Right renal pelvis (tissue), 4 donors: Measurements from ENCODE around the gene HS3ST4. TPM values are rescaled to one million over a fixed set of nuclear protein-coding genes. Genes with fewer than 3 reads are reported as not detected.
A peak's percentile ranks its signal among the peaks of the same experiment; 100 is the strongest.

ENCODE experiments used
- DNase-seq, 4 donors: peaks; one replicate each; pipeline ENCODE4 v3.0.0-alpha.2; 2013; ENCODE audit warnings: low read depth in 4 of 4, low spot score in 3 of 4, missing footprints in 1 of 4
- polyA plus RNA-seq, 4 donors: library from polyadenylated mRNA; unstranded; fragments of 120-200 nt; gene quantifications; one replicate each; pipeline ENCODE4 v1.2.1, GENCODE V29; 2013; ENCODE audit not compliant: insufficient read length in 4 of 4

Gene HS3ST4
- under 1 TPM; 0.37 to 0.90 (median 0.58) TPM for polyA plus RNA-seq

DNA sequence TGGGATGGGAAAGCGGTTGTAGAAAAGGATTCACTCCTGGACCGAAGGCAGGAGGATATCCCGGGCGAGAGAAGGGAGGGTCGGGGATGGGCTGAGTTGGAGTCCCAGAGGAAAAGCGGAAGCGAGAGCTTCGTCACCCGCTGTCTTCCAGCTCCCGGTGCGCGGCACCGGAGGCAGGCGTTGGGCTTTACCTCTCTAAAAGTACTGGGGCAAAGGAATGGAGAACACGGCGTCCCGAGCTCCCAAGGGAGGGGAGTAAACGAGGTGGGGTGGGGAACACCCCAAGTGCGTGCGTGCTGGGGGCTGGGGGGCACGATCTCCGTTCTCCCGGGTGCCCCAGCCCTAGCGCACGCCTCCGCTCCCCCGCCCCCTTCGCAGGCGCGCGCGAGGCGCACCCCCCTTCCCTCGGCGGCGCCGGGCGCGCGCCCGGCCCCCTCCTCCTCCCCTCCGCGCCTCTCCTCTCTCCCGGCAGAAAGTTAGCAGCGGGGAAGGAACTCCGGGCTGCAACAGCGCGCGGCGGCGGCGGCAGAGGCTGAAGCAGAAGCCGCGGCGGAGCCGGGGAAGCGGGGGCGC, at the start of gene HS3ST4:
Gene HS3ST4, plus strand, starts transcription at position 441 of the 573 bp plus-strand sequence.
- DNase-seq: peak in 1 of 4 donors; percentile 20

DNA sequence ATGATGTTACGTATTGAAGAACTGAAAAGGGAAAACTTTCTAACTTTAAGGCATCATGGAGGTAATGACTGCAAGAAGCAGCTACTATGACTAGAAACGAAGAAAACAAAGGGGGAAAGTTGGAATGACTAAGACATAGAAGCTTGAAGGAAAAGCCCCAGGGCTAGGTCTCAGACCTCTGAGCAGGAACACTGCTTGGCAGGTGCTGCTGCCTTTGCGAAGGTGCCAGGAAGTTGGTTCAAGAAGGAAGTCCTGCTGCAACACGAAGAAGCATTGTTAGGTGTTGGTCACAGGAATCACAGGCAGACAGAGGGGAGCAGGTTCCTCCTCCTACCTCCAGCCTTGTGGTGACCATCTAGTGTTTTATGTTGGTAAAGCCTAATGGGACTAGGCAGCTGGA, 48.1 kb upstream of the HS3ST4 start:
- no peak for DNase-seq

DNA sequence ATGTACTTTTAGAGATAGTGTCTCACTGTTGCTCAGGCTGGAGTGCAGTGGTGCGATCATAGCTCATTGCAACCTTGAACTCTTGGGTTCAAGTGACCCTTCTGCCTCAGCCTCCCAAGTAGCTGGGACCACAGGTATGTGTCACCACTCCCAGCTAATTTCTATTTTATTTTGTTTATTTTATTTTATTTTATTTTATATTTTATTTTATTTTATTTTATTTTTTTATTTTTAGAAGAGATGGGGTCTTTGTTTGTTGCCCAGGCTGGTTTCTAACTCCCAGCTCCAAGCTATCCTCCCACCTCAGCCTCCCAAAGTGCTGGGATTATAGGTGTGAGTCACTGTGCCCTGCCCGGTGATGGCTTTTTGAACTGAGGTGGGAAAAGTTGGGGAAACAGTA, 35.1 kb upstream of the HS3ST4 start:
- no peak for DNase-seq

DNA sequence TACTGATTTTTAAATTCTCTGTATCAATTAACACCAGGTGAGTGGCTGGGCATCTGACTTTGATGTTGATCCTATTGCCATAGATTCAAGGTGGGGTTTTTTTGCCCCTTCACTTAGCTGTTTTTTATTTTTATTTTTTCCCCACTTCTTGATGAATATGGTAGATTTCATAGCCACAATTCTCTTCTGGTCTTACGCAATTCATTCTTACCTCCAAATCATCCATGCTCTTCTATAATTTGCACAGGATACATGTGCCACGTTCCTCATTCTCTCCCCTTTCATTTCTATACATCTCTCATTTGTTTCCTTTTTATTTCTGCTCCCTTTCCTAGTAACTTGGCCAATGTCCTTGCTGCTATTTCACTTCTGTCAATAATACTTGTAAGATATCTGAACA, 14.9 kb upstream of the HS3ST4 start:
- no peak for DNase-seq

DNA sequence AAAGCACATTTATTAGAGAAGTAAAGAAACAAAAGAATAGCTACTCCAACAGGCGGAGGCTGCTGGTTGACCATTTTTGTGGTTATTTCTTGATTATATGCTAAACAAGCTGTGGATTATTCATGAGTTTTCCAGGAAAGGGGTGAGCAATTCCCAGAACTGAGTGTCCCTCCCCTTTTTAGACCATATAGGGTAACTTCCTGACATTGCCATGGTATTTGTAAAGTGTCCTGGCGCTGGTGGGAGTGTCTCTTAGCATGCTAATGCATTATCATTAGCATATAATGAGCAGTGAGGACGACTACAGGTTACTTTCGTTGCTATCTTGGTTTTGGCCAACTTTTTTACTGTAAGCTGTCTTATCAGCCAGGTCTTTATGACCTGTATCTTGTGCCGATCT, 12.2 kb upstream of the HS3ST4 start:
- DNase-seq: no peak

DNA sequence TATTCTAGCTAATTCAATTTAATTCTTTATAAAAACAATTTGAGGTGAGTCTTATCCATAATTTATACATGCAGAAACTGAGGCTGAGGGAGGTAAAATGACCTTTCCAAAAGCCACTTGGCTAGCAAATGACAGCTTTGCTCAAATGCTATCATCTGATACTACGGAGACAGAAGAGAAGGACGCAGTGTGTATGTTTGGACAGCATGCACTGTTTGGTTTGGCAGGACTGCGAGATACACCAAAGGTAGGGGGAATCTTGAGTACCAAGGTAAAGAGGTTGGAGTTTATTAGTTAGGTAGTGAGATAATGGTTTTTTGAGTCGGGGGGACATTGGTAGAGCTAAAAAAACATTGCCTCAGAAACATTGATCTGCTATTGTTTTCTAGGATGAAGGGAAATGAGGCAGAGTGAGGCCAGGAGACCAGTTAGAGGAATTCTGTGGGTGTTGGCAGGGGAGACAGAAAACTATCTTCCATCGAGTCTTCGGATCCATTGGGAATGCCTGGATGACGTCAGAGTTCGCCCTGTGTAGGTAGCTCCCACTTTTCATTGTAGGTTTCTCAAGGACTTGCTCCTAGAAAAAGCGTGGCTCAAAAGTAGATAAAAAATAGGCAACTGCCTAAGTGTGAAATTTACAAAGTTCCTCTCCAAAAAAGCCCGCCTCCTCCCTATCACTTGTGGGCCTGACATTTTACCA, 2.5 kb upstream of the HS3ST4 start:
- no peak for DNase-seq

GRCh38 chr16:25690552-25691143, 1.1 kb upstream of the HS3ST4 start:
- no peak for DNase-seq

DNA sequence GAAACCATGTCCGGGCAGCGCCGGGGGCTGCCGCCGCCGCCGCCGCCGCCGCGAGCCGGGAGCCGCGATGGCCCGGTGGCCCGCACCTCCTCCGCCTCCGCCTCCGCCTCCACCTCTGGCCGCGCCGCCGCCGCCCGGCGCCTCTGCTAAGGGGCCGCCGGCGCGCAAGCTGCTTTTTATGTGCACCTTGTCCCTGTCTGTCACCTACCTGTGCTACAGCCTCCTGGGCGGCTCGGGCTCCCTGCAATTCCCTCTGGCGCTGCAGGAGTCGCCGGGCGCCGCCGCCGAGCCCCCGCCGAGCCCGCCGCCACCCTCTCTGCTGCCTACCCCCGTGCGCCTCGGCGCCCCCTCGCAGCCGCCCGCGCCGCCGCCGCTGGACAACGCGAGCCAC, 587 bp downstream of the HS3ST4 start:
- no peak for DNase-seq

- no peak for DNase-seq
Observed at GRCh38 chr16:25692742-25693508, 1.2 kb downstream of the HS3ST4 start.

DNA sequence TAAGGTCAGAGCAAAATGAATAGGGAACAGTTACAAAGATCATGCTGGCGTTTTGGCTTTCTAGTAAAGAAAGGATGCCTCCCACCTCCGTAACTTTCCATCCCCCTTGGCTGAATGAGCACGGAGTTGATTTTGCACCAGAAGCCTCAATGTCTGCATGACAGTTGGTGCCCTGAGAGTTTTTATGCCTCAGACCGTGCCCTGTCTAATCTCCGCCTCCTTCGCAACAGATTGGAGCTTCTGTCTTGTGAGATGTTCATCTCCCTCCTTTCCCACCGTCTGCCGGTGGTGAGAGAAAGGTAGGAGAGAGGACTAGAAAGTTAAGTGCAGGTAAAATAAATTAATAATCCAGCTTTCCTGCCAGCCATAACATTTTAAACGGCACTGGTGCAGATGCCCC, 1.9 kb downstream of the HS3ST4 start:
- DNase-seq: no peak

DNA sequence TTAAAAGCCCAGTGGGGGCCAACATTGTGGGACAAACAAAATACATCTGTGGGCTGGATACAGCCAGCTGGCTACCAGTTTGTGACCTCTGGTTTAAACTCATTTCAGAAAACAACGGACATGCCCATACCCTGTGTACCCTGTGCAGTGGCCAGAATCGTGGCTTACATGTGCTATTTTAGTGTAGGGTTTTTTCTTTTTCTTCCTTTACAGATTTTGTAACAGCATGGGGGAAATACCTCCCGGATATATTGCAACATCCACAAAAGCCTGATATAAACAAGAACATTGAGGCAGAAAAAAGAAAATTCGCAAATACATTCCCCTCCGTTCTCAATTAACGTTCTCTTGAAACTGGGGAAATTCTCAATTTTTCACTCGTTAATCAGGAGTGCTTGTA, 7.3 kb downstream of the HS3ST4 start:
- DNase-seq: no peak

DNA sequence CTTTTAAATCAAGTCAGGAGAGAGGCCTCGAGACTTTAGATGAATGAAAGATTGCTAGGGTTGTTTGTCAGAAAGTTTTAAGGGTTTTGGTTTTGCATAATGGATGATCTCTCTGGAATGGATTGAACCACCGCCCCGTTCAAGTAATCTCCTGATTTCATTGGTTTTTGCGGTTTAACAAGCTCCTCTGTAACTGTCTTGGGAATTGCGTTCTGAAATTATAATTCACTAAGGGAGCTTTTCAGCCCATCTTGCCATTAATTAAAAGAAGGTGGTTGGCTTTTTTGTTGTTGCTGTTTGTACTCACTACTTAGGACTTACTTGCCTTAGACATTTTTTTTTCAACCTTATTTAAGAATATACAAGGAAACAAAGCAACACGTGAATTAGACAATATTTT, 8.8 kb downstream of the HS3ST4 start:
- no peak for DNase-seq

DNA sequence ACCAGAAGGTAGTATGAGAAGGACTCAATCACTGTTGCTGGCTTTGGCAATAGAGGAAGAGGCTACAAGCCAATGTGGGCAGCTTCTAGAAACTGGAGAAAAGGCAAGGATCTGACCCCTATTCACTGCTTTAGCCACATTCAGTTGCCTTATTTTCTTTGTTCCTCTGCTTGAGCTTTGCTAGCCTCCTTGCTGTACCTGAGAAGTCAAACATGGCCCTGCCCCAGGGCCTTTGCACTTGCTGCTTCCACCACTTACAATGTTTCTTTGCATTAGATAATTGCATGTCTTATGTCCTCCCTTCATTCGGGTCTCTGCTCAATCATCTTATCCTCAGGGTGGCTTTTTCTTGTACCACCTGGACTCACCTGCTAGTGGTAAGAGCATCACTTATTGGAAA, 15.8 kb downstream of the HS3ST4 start:
- DNase-seq: no peak

DNA sequence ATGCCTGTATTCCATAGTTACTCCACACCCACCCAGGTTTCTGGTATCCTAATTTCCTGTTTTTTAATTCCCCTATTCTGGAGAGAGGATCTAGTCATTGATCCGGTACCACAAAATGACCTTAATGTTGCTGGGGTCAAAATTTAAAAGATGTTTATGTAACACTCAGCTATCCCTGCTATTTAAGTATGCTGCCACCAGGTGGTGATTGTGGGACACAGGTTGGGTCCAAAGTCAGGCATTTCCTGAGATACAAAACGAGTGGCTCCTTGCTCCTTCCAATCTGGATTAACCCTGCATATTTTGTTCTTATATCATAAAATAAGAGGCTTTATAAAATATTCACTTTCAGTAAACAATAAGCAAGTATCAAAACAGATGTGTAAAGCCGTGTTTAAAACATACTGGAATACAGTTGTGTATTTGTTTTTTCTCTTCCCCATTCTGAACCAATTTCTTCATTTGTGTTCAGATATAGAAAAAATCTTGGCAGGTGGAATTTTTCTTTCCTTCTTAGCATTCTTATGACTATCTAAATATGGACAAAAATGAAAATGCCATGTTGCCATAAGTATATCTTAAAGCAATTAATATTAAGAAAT, 16.3 kb downstream of the HS3ST4 start:
- DNase-seq: no peak

GRCh38 chr16:25709213-25709612, 17.5 kb downstream of the HS3ST4 start:
- no peak for DNase-seq

DNA sequence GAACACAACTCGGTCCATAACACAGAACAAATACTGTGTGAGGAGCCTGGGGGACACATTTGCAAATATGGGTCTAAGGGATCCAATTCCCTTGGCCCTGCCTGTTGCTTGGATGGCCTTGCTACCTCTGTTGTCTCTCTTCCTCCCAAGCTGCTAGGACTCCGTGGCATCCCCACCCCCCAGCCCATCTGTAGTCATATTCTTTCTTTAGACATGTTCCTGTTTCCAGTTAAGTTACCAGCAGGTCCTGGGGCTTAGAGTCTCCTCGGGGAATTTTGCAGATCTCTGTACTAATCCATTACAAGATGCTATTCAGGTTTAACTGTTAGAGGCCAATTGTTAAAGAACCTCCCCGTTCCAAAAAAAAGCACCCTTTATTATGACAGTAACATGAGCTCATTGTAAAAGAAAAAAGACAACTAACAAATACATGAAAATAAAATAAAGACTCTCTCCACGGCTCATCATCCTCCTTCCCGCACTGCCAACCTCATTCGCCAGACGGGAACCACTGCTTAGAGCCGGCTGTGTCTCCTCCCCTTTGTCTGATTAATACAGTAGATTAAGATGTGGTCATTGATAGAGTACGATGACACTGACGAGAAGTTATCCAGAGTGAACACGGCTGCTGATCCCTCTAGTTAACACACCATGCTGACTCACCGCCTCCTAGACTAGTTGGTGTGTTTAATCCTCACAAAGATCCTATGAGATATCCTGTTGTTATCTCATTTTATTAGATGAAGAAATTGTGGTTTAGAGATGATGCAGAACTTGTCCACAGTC, 22.2 kb downstream of the HS3ST4 start:
- DNase-seq: no peak

DNA sequence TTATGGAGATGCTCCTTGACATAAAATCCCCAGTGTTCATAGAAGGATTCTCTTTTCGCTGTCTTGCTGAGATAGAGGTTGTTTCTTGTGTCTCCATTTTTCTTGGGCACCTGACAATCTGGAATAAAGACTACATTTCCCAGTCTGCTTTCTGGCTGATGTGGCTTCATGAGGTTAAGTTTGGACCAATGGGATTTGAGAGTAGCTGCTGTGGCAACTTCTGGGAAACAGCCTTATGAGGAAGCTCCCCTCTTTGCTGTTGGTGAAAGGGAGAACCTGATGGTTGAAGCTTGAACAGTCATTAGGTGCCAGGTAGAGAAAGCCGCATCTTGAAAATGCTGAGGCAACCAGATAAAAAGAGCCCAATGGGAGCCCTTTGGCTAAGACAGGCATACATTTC, 24.4 kb downstream of the HS3ST4 start:
- no peak for DNase-seq

GRCh38 chr16:25721439-25721838, 29.7 kb downstream of the HS3ST4 start:
- no peak for DNase-seq

DNA sequence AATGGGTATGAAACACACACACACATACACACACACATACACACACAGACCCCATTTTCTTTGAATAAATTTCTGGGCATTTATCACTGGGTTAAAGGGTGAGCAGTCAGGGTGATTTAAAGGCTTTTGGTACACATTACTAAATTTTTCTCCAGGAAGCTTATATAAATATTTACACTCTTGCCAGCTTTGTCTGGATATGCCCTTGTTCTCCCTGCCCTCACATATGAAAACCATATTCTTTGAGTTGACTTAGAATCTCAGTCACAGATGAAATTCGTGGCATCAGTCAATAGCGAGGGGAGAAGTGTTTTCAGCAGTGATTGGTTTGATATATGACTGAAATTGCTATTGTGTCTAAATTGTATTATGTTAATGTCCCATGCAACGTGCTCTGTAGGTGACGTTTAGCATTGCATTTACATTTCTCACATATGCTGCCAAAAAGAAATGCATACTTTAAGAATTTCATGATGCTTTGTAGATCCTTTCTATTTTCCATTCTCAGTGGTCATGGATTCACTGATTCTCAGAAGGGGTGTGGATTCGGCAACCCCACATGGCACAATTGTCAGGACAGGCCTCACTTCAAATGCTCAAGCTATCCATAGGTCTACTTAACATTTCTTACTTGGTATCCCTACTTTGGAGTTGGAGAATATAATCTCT, 34.8 kb downstream of the HS3ST4 start:
- no peak for DNase-seq
